AG04450 (cell line): Measurements from ENCODE around the gene RHO. TPM values are rescaled to one million over a fixed set of nuclear protein-coding genes. Genes with fewer than 3 reads are reported as not detected.
"Not testable (repeated sequence)": the region's sequence is repeated elsewhere in the genome, so short reads cannot be mapped to it uniquely, and the experiment has no call there.

Experiments
- CTCF ChIA-PET: fragments of 300-600, 350-600 bp; formaldehyde crosslinking; extraction: SDS; loops from one replicate; lab custom pipeline; 2022; ENCODE audit warnings: antibody characterized with exemption, inconsistent platforms; lab: Charles Lee
- POLR2A ChIA-PET: fragments of 350-600 bp; formaldehyde crosslinking; extraction: SDS; loops from one replicate; lab custom pipeline; 2021; ENCODE audit warnings: antibody characterized with exemption, inconsistent platforms; lab: Yijun Ruan, JAX
- DNase-seq: peaks from one replicate; pipeline ENCODE4 v3.0.0-alpha.2; 2011; ENCODE audit warnings: low read depth, low spot score
- H3K27ac ChIP-seq: one replicate; pipeline ENCODE4 v1.5.1; 2012; ENCODE audit warnings: low read depth, low read length, control low read depth
- H3K27me3 ChIP-seq: one replicate; pipeline ENCODE4 v1.6.0; 2012; ENCODE audit warnings: low read length; ENCODE audit not compliant: control insufficient read depth, insufficient read depth
- H3K4me3 ChIP-seq: 2 replicates; pipeline ENCODE4 v1.5.1; 2011; ENCODE audit warnings: mild to moderate bottlenecking, low read depth, low read length, control low read depth
- H3K9me3 ChIP-seq: 2 replicates; pipeline ENCODE4 v1.5.1; 2012; ENCODE audit warnings: low read length; ENCODE audit not compliant: control insufficient read depth, insufficient read depth
- polyA plus RNA-seq: library from polyadenylated mRNA; depleted of rRNA; stranded (reverse); fragments of >200 nt; gene quantifications from 2 replicates; pipeline ENCODE4 v1.2.3, GENCODE V29; 2011
- TF ChIP-seq, protein P1 (sequence below): IDR thresholded peaks from 2 replicates; pipeline ENCODE4 v1.5.1; 2011; ENCODE audit warnings: low read depth, low read length, control low read depth, inconsistent platforms

Gene RHO
- polyA plus RNA-seq, 1 experiment, result not detected

DNA sequence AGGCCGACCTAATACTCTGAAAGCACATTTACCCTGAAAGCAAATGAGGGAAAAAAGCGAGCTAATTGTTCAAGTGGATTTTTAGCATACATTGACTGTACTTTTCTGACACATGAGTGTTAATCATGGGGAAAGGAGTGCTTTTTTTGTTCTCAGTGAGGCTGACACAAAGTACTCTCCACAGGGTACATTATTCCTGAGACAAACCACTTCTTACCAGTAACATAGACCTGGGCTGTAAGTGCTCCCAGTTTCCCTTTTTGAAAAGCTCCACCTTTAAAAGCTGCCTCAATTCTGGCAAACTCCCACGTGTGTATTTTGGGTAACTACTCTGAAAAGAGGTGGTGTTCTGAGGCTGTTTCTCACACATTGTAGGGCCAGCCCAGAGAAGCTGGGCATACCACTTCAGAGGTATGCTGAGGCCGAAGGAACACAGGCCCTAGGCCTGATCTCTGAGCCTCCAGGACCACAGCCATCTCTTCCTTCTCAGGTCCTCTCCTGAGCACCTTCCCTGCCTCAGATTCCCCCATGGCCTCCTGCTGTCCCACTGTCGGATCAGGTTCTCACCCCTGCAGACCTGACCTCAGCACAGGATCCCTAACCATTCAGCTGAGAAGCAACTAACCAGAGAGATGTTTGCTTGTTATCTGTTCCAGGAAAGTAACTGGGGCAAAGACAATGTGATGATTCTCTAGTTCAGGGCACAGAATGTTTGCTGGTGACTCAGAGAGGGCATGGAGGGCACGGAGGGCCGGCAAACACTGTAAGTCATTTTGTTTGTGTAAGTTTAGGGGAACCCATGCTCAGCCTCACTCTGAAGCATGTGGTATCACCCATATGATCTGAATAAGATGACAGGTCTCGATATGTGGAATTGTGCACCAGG is 29.6 kb upstream of the RHO start:
- CTCF ChIA-PET, H3K27me3 ChIP-seq, H3K9me3 ChIP-seq, H3K27ac ChIP-seq, DNase-seq, POLR2A ChIA-PET, H3K4me3 ChIP-seq: not testable (repeated sequence)

DNA sequence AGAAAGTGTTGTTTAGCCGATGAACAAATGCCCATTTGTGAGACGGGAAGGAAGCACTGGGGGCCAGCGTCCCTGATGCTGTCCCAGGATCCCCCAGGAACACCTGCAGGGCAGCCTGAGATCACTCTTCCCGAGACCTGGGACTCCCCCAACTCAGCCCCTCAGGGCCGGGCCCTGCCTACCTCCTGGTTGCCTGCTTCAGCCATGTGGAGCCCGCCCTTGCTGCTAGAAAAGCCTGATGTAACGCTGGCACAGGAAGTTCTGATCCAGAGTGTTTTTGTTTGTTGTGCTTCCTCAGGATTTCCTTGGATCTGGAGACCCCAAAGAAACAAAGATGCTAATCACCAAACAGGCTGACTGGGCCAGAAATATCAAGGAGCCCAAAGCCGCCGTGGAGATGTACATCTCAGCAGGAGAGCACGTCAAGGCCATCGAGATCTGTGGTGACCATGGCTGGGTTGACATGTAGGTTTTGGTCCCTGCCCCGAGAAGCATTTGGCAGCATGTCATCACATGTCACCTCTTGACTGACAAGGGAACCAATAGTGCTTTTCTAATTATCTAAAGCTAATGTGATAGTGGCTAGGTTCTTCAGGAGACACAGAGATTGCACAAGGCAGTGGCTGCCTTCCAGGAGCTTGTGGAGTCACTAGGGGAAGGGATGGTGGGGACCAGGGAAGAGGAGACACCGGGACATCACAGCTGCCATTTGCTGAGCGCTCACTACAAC is 28.7 kb upstream of the RHO start:
- CTCF ChIA-PET, POLR2A ChIA-PET, H3K9me3 ChIP-seq, H3K4me3 ChIP-seq, H3K27ac ChIP-seq, H3K27me3 ChIP-seq, DNase-seq: not testable (repeated sequence)

DNA sequence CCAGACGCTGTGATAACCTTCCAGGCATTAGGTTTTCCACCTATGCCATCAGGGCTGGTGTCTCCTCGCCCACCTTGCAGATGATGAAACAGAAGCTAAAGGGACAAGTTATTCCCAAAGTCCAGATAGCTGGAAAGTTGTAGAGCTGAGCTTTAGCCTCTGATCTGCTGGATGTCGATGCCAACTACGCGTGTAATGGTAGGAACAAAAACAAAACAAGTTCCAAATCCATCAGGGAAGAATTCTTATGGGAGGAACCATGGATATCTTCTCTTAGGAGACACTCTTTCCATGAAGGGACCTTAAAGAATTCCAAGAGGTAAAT is 28.1 kb upstream of the RHO start:
- POLR2A ChIA-PET, result no interaction called here
- no peak overlapping the region for H3K27ac ChIP-seq
- H3K4me3 ChIP-seq, result no peak overlapping the region
- H3K9me3 ChIP-seq, result no peaks in the 10 kb centered on the region
- TF ChIP-seq, protein P1, sequence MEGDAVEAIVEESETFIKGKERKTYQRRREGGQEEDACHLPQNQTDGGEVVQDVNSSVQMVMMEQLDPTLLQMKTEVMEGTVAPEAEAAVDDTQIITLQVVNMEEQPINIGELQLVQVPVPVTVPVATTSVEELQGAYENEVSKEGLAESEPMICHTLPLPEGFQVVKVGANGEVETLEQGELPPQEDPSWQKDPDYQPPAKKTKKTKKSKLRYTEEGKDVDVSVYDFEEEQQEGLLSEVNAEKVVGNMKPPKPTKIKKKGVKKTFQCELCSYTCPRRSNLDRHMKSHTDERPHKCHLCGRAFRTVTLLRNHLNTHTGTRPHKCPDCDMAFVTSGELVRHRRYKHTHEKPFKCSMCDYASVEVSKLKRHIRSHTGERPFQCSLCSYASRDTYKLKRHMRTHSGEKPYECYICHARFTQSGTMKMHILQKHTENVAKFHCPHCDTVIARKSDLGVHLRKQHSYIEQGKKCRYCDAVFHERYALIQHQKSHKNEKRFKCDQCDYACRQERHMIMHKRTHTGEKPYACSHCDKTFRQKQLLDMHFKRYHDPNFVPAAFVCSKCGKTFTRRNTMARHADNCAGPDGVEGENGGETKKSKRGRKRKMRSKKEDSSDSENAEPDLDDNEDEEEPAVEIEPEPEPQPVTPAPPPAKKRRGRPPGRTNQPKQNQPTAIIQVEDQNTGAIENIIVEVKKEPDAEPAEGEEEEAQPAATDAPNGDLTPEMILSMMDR, result no peak
- no peaks in the 10 kb centered on the region for H3K27me3 ChIP-seq
- CTCF ChIA-PET, result no interaction called here
- no peak for DNase-seq

DNA sequence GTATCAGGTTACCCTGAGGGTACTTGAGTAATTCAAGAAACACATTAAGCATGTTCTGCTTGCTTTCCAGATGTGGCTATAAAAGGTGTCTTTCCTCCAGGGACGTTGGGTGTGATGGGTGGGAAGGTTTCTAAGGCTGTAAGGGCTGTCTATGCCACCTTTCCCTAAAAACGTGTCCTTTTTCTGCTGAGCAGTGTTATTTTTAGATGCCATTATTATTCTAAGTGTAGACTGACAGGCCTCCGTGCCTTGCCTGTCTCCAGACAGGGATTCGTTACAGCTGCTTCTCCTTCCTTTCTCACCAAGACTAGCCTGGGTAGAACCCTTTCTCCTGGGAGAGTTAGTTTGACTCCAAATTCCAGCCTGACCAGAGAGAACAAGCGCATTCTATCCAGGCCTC is 26.8 kb upstream of the RHO start:
- no peak for DNase-seq
- H3K9me3 ChIP-seq, result no peaks in the 10 kb centered on the region
- H3K27ac ChIP-seq, result no peak overlapping the region
- H3K4me3 ChIP-seq, result no peak overlapping the region
- ChIA-PET CTCF (no interaction called here), POLR2A (no interaction called here)
- TF ChIP-seq, protein P1, result no peak
- no peaks in the 10 kb centered on the region for H3K27me3 ChIP-seq

DNA sequence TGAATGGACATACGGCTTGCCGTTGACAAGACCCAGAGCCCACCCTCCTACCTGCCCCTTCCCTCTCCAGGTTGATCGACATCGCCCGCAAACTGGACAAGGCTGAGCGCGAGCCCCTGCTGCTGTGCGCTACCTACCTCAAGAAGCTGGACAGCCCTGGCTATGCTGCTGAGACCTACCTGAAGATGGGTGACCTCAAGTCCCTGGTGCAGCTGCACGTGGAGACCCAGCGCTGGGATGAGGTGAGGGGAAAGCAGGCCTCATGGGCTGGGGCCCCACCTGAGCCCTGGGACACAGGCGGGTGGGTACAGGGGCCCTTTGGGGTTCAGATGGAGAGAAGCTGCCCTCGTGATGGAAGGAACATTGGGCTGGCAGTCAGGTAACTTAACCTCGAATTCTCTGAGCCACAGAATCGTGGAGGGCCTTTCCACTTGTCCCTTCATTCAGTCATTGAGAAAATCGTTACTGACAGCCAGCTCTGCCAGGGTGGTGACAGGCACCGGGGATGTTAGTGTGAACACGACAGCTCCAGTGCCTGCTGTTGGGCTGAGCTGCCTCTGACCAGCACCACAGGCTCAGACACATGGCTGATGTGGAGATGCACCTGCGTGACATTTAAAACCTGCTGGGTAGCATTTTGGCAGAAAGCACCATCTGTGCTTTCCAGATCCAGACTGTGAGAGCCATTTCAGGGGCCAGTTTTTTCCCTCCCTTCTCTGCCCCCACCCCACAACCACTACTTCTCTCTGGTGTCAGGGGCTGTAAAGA is 25.6 kb upstream of the RHO start:
- no peaks in the 10 kb centered on the region for H3K9me3 ChIP-seq
- TF ChIP-seq, protein P1, result no peak
- DNase-seq, result no peak
- POLR2A ChIA-PET, result no interaction called here
- H3K27me3 ChIP-seq, result no peaks in the 10 kb centered on the region
- no peak overlapping the region for H3K4me3 ChIP-seq
- CTCF ChIA-PET, result interaction anchor here (1.7 kb wide), 1 partner anchor 13 kb away, joined by 4 read pairs; no protein-coding TSS in a partner anchor
- no peak overlapping the region for H3K27ac ChIP-seq
